Astrocyte of the cerebellum (primary cell): ENCODE measurements around the gene NDFIP1.
A peak's percentile ranks its signal among the peaks of the same experiment; 100 is the strongest.

Experiments used
- DNase-seq: peaks from one replicate; pipeline ENCODE4 v3.0.0-alpha.2; 2011; ENCODE audit warnings: low read depth
- H3K4me3 ChIP-seq: 2 replicates; pipeline ENCODE4 v1.5.1; 2011; ENCODE audit warnings: mild to moderate bottlenecking, low read depth, low read length, moderate library complexity
- in situ Hi-C: cut with HindIII; loops from 2 replicates; pipeline ENCODE4 v1.10.0; 2017; ENCODE audit warnings: low sequenced_read_pairs
- TF ChIP-seq, protein P1 (sequence below): IDR thresholded peaks from 2 replicates; pipeline ENCODE4 v1.5.1; 2012; ENCODE audit warnings: low read length, low read depth, moderate library complexity, mild to moderate bottlenecking; ENCODE audit errors: missing control alignments

NDFIP1 gene

DNA sequence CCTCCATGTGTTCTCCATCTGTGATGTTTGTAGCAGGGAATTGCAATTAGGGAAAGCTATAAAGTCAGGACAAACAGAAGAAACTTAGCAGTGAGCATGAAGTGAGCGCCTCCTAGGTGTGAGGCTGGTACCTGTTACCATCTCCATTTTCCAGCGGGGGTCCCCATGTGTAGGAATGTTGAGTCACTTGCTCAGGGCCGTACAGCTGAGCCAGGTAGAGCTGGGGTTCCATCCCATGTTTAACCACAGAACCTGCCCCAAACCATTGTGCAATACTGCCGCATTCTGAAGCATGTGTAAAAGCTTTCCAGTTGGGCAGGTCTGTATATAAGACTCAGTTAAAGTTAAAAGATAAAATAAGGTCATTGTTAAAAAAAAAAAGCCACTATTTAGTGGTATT lies 62.7 kb downstream of the NDFIP1 start:
- DNase-seq, result no peak
- TF ChIP-seq, protein P1, sequence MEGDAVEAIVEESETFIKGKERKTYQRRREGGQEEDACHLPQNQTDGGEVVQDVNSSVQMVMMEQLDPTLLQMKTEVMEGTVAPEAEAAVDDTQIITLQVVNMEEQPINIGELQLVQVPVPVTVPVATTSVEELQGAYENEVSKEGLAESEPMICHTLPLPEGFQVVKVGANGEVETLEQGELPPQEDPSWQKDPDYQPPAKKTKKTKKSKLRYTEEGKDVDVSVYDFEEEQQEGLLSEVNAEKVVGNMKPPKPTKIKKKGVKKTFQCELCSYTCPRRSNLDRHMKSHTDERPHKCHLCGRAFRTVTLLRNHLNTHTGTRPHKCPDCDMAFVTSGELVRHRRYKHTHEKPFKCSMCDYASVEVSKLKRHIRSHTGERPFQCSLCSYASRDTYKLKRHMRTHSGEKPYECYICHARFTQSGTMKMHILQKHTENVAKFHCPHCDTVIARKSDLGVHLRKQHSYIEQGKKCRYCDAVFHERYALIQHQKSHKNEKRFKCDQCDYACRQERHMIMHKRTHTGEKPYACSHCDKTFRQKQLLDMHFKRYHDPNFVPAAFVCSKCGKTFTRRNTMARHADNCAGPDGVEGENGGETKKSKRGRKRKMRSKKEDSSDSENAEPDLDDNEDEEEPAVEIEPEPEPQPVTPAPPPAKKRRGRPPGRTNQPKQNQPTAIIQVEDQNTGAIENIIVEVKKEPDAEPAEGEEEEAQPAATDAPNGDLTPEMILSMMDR, result peak; percentile 5
- in situ Hi-C loops, result loop anchor here (25.0 kb wide), 1 partner anchor 516 kb away; the partner anchor contains the start of gene FGF1
- no peak overlapping the region for H3K4me3 ChIP-seq

- in situ Hi-C loops, result no loop called here
These were observed 66.5 kb downstream of the NDFIP1 start for GRCh38 chr5:142175039-142175438.

DNA sequence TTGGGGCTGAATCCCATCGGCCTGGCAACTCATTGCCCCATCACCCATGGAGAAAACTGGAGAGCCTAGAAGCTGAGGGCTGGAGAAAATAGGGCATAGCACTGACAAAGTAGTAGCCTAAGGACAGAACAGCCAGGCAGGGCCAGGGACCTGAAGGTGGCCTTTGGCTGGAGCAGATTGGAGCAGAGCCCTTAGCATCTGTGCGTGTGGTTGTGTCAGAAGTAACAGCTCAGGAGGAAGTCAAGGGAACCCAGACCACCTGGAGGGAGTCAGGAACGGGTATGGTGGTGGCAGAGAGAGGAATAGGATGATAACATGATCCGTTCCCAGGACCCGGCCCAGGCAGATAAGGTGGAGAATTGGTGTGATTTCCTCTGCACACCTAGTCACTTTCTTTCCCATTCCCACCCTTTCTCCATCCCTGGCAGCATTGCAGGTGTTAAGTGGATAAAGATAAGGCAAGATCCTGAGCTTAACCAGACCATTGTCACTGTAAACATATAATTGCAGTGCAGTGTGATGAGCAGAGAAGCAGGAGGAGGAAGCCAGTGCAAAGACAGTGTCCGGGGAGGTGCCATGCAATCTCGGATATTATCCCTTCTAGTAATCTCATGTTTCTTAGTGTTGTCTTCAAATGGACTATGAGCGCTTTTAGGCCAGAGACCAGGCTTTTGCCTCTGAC lies 67.0 kb downstream of the NDFIP1 start:
- no peak for DNase-seq
- TF ChIP-seq, protein P1, result no peak
- no peak overlapping the region for H3K4me3 ChIP-seq
- in situ Hi-C loops, result no loop called here

More at GRCh38 chr5:142175039-142175438, 66.5 kb downstream of the NDFIP1 start:
- no peak overlapping the region for H3K4me3 ChIP-seq
- TF ChIP-seq, protein P1, result no peak
- DNase-seq, result no peak

DNA sequence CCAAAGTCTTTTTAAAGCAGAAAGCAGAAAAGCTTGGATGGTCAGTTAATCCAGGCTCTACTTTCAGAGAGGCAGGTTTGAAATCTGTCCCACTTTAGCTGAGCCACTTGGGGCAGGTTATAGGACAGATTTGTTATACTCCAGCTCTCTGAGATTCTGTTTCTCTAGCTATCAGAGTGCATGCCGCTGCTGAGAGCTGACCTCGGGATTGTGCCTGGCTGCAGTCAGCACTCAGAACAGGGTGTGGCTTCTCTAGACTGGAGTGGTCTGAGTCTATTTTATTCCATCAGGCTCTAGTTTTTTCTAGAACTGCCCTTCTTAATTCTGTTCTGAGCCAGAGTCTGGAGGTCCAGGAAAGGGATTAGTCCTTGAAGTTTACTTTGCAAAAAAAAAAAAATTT lies 67.7 kb downstream of the NDFIP1 start:
- in situ Hi-C loops, result no loop called here
- TF ChIP-seq, protein P1, result no peak
- DNase-seq, result no peak
- no peak overlapping the region for H3K4me3 ChIP-seq

- in situ Hi-C loops, result no loop called here
- DNase-seq, result no peak
These were observed 70.1 kb downstream of the NDFIP1 start for GRCh38 chr5:142178651-142179050.

GRCh38 chr5:142179776-142180387 lies 71.3 kb downstream of the NDFIP1 start:
- TF ChIP-seq, protein P1, result no peak
- in situ Hi-C loops, result no loop called here
- DNase-seq, result no peak
- no peak overlapping the region for H3K4me3 ChIP-seq

More at GRCh38 chr5:142178651-142179050, 70.1 kb downstream of the NDFIP1 start:
- H3K4me3 ChIP-seq, result no peak overlapping the region
- TF ChIP-seq, protein P1, result no peak
